NCI-H187 (cell line): ENCODE measurements around the gene ZDHHC11.
"Not testable (repeated sequence)": the region's sequence is repeated elsewhere in the genome, so short reads cannot be mapped to it uniquely, and the experiment has no call there.

Source experiments
- DNase-seq, 2 experiments: peaks; one replicate each; lab custom pipeline; 2025; lab: John Stamatoyannopoulos, UW

The ZDHHC11 gene

DNA sequence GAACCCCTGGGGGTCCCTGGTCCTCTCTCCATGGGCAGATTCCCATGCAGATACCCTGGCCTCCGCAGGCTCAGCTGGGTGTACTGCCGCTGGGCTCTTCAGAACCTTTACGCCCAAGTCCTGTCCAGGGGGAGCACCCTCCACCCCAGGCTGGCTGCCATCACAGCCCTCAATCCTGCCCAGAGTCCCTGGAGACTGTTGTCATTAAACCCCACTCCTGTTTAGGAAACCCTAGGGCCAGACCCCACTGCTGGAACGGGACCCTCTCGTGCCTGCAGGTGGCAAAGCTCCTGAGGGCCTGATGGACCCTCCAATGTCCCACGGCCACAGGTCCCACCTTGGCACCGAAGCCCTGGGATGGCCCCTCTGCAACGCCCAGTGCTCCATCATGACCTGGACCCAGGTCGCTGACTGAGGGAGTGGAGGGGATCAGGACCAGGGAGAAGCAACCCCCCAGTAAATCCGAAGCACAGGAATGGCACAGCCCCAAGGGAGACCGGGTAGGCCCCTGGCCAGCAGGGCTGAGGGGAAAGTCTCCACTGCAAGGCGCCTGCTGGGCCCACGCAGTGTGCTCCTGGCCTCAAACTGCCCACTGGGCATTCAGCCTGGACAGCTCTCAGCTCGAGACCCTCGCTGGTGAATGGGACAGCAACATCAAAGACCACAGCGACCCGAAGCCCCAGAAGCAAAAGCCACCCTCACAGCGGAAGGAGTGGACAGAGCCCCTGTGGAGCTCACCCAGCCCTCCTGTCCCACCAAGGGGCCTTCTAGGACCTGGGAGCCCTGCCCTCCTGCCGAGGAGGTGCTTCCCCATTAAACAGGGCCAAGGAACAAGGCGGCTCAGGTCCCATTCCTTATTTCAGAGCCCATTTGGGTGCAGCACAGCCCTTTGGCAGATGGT is 74.6 kb downstream of the ZDHHC11 start:
- DNase-seq, result no peak

DNA sequence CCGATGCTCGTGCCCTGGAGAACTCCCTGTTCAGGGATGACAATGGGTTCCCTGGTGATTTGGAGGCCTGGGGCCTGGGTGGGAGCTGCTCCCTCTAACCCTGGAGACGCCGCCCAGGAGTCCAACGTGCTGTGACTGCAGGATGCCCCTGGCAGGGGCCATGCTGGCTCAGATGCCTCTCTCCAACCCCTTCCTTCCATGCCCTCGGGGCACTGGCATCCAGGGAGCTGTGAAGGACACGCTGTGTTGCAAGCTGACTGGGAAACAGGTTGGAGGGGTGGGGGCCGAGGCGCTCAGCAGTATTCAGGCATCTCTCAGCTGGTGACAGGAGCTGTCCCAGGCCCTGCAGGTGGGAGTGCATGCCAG is 75.2 kb downstream of the ZDHHC11 start:
- DNase-seq, result not testable (repeated sequence)

DNA sequence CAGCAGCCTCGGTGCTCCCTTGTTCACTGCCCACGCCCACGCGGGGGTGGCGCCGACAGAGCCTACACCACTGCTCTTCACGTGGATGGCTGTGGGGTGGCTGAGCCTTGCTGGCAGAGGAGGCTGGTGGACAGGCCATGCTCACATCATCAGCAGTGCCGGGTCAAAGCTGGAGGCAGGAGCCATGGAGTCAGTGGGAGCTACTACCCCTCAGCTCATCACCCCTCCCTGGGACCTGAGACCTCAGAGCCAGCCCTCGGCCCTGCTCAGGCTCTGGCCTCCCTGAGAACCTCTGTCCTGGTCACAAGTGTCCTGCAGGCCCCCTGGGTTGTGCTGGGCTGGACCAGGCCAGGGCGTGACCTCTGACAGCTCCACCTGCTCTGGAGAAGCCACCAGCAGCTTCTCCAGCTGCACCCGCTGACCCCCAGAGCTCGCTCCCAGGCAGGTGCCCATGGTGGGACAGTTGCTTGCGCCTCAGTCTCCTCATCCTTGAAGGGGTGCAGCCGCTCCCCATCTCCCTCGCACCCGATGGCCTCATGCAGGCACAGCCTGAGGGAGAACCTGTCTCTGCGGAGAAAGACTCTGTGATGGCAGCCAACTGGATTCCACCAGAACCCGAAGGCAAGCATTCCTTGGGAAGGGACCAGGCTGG is 75.8 kb downstream of the ZDHHC11 start:
- not testable (repeated sequence) for DNase-seq

DNA sequence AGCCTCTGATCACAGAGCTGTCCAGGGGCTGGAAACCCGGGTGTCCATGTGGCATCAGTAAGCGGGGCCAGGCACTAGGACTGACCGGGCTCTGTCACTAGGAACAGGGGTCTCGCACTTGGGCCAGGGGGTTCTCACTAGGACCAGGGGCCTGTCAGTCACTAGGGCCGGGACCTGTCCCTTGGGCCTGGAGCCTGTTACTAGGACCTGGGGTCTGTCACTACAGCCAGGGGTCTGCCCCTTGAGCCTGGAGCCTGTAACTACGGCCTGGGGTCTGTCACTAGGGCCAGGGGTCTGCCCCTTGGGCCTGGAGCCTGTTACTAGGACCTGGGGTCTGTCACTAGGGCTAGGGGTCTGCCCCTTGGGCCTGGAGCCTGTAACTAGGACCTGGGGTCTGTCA is 76.5 kb downstream of the ZDHHC11 start:
- DNase-seq, result not testable (repeated sequence)

DNA sequence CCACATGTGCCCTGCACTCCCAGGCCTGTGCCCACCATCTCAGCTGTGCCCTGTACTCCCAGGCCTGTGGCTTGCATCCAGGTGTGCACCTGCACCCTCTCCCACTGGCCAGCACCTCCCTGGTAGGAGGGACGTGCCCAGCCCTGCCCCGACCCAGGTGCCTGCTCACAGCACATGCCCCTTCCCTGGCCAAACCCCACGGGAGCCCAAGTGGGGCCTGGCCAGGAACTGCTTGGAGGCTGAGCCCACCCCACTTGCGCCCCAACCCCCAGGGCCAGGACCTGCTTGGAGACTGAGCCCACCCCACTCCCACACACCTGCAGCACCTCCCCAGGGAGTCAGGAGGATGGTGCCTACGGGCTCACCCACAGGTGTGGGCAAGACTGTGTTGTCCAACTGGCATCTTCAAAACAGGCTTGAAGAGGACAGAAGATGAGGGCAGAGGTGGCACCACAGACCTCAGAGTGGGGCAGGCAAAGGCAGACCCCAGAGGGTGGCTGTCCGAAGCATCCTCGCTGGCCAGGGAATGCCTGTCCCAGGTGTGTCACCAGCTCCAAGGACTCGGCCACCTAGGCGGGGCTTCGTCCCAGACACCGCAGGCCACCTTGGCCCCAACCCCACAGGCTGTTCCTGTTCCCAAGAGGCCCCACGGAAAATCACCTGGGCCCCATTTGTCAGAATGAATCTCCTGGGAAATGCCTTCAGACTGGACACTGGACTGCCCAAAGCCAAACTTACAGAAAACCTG is 77.1 kb downstream of the ZDHHC11 start:
- no peak for DNase-seq

DNA sequence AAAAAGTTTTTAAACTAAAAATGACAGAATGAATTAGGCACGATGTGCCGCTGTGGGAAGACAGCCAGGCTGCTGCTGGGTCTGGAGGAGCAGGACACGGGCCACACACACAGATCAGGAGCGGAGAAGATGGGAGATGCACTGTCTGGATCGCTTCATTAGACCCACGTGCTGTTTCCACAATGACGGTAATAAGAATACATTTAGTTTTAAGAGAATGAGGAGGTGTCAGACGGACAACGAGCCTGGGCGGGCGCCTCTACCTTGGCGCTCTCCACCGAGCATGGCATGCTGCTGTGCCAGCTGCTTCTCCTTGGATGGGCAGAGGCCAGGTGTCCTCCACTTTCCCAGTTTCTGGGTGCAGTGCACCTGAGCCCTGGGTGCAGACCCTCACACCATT is 77.9 kb downstream of the ZDHHC11 start:
- not testable (repeated sequence) for DNase-seq

DNA sequence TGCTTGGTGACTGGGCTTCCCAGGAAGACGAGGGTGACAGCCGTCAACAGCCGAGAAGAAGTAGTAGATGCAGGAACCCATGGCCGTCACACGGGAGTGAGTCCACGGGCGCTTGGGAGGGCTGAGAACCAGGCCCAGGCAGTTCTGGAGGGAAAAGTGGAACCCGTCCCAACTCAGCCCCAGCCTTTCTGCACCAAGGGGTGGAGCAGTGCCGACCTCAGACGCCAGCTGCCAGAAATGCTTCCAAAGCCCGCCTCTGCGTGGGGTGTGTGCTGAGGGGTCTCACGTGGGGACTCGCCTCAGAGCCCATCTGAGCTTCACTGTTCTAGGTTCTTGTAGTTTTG is 78.3 kb downstream of the ZDHHC11 start:
- not testable (repeated sequence) for DNase-seq

DNA sequence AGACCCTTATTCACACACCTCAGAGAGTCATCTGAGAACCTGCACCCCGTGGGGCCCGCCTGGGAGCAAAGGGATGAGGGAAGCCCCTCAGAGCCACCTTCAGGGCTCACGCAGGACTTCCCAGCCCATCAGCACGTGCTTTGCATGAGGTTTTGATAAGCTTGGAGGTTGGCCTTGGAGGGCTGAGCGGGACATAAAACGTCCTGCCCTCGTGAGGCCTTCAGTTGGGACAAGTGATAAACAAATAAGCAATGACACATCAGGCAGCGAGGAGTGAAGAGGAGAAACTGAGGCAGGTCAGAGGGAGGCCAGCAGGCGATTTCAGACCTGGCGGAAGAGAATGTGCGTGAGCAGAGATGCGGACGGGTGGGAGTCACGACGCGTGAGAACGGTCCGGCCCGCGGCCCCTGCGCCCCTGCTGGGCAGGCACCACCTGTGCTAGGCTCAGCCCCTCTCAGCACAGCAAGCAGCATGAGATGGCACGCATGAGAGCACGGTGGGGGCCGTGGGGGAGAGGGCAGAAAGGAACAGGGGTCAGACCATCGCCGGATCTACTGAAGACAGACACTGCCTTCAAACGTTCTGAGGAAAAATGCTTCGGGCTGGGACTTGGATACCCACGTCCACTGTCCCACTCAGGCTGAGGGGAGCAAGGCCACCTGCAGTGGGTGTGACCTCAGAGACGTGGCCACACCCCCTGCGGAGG is 78.8 kb downstream of the ZDHHC11 start:
- not testable (repeated sequence) for DNase-seq

DNA sequence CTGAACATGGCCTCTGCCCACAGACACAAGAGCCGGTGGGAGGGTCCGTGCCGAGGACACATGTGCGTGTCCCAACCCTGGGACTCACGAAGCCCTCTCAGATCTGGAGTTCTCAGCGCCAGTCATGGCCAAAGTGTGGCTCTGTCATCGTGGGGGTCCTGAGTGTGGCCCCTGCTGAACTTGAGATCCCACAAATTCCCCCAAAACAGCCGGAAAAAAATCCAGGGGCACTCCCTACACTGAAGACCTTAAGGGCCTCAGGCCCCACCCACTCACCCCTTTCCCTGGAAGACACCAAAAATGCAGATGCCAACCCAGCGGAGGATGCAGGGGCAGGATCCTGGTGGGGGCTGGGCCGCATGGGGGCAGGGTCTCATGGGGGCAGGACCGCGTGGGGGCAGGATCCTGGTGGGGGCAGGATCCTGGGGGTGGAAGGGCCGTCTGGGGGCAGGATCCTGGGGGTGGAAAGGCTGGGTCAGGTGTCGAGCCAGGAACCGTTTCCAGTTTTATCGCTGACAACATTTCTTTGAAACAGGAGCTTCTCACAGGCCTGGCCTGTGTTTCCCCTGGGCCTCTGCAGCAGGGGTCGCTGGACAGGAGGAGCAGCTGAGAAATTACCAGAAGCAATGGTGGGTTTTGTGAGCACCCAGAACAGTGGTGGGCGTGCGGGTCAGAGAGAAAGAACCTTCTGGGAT is 79.6 kb downstream of the ZDHHC11 start:
- not testable (repeated sequence) for DNase-seq

DNA sequence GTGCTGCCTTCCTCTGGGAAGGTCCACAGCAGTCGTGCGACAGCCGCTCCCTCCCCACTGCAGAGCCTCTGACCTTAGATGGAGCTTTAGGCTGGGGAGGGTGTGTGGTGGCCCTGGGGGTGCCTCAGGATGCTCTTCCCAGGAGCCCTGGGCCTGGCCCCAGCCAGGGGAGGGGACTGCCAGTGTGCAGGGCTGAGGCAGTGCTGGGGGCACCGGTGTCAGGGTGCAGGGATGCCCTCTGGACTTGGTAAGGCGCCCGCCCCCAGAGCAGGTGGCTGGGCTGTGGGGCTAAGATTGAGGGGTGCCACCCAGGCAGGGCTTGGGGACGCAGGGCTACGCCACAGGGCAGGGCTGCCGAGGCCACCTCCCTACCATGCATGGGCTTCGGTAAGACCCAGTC is 80.2 kb downstream of the ZDHHC11 start:
- not testable (repeated sequence) for DNase-seq

DNA sequence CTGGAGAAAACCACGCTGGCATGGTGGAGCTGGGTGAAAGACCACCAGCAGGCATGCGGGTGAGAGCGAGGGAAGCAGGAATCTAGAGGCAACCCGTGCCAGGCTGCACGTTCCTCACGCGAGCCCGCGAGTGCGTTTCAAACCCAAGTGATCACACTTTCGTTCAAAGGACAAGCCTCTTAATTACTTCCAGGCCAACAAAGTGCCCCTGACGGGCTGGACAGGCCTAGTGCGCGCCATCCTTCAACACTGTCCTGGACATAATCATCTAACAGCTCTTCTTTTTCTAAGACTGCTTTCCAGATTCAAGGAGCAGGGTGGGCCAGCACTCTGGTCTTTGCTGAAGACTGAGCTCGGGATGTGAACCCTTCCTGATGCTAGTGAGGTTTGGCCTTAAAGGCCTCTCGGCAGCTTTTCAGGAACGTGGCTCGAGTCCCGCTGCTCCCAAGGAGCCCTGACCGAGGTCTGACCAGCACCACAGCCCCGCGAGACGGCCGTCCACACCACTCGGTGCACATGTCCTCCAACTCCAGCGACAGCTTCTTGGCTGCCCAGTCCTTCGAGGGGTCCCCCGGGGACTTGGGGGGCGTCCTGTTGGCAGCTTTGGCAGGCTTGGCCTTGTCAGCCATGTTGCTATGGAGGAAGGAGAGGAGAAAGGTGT is 81.2 kb downstream of the ZDHHC11 start:
- DNase-seq, result not testable (repeated sequence)

DNA sequence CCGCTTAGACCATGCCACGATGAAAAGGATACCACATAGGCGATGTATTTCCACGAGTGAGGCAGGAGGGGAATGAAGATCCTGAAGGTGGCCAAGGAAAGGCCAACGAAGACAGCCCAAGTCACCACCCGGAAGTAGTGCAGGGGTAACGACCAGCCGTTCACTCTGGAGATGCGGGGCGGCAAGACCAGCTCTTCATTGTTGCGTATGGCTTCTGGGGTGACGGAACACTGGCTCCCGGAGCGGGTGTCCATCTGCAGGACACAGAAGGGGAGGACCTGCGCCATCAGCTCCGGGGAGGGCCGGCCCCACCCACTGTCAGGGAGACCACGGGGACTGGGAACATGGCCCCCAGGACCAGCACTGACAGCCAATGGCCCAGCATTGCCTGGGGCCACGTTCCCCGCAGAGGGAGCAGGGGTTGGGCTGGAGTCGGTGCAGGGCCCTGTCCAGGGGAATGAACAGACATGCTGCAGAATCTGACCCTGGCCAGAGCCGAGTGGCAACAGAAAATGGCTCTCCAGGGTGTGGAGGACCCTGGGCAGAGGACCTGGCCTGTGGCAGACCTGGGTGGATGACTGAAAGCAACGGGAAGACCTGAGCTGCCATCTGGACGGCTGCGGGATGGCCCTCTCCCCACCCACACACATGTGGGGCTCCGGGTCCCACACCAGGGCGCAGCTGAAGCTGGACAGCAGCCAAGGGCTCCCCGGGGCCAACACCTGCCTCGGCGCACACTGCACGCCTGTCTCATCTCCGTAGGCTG is 83.9 kb downstream of the ZDHHC11 start:
- no peak for DNase-seq

DNA sequence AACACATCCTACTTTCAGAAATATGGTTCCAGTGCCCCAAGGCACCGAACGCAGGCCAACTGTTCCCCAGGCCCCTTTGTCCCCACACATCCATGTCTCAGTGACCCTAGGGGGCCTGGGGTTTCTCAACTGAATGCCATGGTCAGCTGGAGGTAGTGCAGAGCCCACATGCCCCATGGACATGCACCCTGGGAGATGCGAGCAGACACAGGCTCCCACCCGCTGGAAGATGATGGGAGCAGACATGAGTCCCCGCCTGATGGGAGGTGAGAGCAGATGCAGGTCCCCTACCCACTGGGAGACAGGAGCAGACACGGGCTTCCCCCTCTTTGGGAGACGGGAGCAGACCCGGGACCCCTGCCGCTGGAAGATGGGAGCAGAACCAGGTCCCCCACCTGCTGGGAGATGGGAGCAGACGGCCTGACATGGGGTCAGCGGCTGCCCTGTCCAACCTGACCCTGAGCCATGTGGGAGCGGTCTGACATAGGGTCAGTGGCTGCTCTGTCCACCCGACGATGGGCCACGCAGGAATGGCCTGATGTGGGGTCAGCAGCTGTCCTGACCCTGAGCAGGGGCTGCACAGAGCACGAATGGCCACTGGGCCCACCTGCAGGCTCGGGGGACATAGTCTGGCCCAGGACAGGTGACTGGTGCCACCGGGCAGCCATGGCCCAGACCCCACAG is 84.7 kb downstream of the ZDHHC11 start:
- no peak for DNase-seq

DNA sequence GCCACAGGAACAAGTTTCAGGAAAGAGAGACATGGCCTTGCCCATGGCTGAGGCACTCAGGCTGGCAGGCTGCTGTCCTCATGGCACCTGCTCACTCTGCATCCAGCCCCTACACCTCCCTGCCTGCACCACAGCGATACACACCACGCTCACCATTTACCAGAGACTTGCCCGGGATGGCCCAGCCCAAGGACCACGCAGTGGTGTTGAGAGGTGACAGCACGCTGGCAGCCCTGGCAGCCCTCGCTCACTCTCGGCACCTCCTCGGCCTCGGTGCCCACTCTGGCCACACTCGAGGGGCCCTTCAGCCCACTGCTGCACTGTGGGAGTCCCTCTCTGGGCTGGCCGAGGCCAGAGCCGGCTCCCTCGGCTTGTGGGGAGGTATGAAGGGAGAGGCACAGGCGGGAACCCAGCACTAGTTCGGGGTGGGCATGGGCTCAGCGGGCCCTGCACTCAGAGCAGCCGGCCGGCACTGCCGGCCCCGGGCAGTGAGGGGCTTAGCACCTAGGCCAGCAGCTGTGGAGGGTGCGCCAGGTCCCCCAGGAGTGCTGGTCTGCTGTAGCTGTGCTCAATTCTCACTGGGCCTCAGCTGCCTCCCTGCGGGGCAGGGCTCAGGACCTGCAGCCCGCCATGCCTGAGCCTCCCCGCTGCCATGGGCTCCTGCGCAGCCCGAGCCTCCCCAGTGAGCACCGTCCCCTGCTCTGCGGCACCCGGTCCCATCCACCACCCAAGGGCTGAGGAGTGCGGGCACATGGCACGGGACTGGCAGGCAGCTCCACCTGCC is 86.6 kb downstream of the ZDHHC11 start:
- no peak for DNase-seq

DNA sequence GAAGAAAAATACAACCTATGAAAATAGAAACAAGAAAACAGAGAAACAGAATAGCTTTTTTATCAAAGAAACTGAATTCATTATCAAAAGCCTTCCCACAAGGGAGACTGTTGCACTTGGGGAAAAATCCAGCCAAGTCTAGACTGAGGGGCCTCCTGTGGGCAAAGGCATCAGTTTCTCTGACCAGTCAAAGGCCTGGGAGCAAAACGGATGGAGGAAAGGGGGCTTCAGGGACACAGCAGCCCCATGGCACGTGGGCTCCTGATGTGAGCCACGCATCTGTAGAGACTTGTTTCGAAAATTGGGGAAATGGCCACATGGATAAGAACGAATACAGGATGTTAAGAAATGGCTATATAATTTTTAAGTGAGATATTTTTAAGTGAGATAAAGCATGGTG is 87.4 kb downstream of the ZDHHC11 start:
- no peak for DNase-seq

DNA sequence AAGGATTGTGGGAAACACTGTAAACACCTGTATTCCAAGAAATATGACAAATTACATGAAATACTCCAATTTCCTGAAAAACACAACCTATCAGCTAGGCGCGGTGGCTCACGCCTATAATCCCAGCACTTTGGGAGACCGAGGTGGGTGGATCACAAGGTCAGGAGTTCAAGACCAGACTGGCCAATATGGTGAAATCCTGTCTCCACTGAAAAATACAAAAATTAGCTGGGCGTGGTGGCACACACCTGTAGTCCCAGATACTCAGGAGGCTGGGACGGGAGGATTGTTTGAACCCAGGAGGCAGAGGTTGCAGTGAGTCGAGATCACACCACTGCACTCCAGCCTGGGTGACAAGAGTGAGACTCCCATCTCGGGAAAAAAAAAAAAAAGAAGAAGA is 87.8 kb downstream of the ZDHHC11 start:
- not testable (repeated sequence) for DNase-seq

DNA sequence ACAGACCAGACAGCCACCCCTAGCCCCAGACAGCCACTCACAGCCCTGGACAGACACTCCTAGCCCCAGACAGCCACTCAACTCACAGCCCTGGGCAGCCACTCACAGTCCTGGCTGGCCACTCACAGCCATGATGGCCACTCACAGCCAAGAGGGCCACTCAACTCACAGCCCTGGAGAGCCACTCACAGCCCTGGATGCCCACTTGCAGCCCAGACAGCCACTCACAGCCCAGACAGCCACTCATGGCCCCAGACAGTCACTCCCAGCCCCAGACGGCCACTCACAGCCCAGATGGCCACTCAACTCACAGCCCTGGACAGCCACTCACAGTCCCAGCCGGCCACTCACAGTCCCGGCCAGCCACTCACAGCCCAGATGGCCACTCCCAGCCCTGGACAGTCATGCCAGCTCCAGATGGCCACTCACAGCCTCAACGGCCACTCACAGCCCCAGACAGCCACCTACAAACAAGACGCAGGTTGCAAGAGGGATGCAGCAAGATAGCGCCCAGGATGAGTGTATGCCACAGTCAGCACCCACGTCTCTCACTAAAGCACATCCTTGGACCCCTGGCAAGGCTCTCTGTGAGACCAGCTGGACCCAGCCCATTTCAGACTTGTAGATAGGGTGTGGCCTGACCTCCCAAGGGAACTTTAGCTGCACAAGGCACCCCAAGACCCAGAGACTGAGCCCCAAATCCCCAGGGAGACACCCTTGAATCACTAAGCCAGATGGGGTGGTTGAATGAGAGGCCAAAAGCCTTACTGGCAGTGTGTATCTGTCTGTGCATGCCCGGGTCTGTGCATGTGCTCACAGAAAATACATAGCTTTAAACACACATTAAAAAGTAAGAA is 88.7 kb downstream of the ZDHHC11 start:
- peak; percentile 30 to 53 for DNase-seq
